HCT116 (cell line): ENCODE measurements around the gene GALC.

Source experiments
- SIN3A ChIP-seq: IDR thresholded peaks from 2 replicates; pipeline ENCODE4 v1.6.1; 2012; ENCODE audit warnings: low read depth
- ZNF274 ChIP-seq: fragments of 200-500 bp; sonication (Bioruptor generic); IDR thresholded peaks from 2 replicates; pipeline ENCODE4 v1.6.1; 2014; ENCODE audit warnings: mild to moderate bottlenecking, low read depth, low read length, inconsistent platforms
- TF ChIP-seq, protein P1 (sequence below), 3 experiments: fragments of 200-600 bp in 1 of 3; sonication (generic) in 1 of 3; IDR thresholded peaks in 2 of 3; conservative IDR thresholded peaks in 1 of 3; 2 replicates each; pipeline ENCODE4 v1.5.1; 2012 to 2017; ENCODE audit warnings: low read depth in 2 of 3, low read length in 2 of 3, antibody characterized with exemption in 1 of 3, borderline replicate concordance in 1 of 3, control low read depth in 1 of 3, mild to moderate bottlenecking in 1 of 3, mixed read lengths in 1 of 3, mixed run types in 1 of 3, moderate library complexity in 1 of 3; ENCODE audit not compliant: insufficient read depth in 1 of 3

DNA sequence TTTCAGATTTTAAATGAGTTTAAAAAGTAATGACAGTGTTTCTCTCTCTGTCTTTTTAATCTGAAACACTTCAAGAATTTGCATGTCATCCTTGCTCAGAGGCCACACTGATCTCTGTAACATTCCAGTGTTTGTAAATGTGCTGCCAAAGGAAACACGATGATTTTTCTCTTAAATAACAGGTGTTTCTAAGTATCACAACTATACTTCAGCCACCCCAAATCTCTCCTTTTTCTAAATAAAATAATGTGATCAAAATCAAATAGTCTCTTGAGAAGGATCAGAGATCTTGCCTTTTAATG lies 3.3 kb upstream of the GALC start:
- TF ChIP-seq ZNF274 = no peak
- TF ChIP-seq SIN3A = no peak
- TF ChIP-seq, protein P1, sequence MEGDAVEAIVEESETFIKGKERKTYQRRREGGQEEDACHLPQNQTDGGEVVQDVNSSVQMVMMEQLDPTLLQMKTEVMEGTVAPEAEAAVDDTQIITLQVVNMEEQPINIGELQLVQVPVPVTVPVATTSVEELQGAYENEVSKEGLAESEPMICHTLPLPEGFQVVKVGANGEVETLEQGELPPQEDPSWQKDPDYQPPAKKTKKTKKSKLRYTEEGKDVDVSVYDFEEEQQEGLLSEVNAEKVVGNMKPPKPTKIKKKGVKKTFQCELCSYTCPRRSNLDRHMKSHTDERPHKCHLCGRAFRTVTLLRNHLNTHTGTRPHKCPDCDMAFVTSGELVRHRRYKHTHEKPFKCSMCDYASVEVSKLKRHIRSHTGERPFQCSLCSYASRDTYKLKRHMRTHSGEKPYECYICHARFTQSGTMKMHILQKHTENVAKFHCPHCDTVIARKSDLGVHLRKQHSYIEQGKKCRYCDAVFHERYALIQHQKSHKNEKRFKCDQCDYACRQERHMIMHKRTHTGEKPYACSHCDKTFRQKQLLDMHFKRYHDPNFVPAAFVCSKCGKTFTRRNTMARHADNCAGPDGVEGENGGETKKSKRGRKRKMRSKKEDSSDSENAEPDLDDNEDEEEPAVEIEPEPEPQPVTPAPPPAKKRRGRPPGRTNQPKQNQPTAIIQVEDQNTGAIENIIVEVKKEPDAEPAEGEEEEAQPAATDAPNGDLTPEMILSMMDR (IDR thresholded peaks at IDR 0.05 in 2 of 3, conservative IDR thresholded peaks at IDR 0.05 in 1 of 3; ENCODE audit: borderline replicate concordance in 1 of 3, insufficient read depth in 1 of 3, low read depth in 2 of 3, low read length in 2 of 3) = no peak
